Measurements from ENCODE around the gene BMPR1B.

Gene BMPR1B

DNA sequence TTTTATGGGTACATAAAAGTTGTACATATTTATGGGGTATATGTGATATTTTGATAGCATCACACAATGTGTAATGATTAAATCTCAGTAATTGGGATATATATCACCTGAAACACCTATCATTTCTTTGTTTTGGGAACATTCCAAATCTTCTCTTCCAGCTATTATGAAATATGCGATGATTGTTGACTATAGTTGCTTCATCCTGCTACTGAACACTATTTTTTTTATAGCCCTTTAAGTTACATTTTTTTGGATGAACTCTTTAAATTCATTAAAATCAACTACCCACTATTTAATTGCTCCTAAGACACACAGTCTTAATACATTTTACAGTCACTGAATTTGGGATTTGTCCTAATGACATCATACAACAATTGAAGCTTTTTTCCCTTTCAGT lies 212.9 kb downstream of the BMPR1B start:
- no peak for DNase-seq (ENCODE audit: low read depth in 1 of 2, low spot score in 1 of 2)
- no peaks in the 10 kb centered on the region for H3K27me3 ChIP-seq (ENCODE audit: insufficient read depth, poor library complexity, severe bottlenecking)
- TF ChIP-seq POLR2AphosphoS5 (IDR thresholded peaks at IDR 0.05; ENCODE audit: low read depth) (no peak), GABPA (IDR thresholded peaks at IDR 0.05; ENCODE audit: low read depth) (no peak), SPI1 (IDR thresholded peaks at IDR 0.05; ENCODE audit: borderline replicate concordance, low read depth) (no peak)
- TF ChIP-seq, protein P1, sequence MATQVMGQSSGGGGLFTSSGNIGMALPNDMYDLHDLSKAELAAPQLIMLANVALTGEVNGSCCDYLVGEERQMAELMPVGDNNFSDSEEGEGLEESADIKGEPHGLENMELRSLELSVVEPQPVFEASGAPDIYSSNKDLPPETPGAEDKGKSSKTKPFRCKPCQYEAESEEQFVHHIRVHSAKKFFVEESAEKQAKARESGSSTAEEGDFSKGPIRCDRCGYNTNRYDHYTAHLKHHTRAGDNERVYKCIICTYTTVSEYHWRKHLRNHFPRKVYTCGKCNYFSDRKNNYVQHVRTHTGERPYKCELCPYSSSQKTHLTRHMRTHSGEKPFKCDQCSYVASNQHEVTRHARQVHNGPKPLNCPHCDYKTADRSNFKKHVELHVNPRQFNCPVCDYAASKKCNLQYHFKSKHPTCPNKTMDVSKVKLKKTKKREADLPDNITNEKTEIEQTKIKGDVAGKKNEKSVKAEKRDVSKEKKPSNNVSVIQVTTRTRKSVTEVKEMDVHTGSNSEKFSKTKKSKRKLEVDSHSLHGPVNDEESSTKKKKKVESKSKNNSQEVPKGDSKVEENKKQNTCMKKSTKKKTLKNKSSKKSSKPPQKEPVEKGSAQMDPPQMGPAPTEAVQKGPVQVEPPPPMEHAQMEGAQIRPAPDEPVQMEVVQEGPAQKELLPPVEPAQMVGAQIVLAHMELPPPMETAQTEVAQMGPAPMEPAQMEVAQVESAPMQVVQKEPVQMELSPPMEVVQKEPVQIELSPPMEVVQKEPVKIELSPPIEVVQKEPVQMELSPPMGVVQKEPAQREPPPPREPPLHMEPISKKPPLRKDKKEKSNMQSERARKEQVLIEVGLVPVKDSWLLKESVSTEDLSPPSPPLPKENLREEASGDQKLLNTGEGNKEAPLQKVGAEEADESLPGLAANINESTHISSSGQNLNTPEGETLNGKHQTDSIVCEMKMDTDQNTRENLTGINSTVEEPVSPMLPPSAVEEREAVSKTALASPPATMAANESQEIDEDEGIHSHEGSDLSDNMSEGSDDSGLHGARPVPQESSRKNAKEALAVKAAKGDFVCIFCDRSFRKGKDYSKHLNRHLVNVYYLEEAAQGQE (IDR thresholded peaks at IDR 0.05; ENCODE audit: insufficient replicate concordance, low read depth), result no peak
- TF ChIP-seq, protein P2, sequence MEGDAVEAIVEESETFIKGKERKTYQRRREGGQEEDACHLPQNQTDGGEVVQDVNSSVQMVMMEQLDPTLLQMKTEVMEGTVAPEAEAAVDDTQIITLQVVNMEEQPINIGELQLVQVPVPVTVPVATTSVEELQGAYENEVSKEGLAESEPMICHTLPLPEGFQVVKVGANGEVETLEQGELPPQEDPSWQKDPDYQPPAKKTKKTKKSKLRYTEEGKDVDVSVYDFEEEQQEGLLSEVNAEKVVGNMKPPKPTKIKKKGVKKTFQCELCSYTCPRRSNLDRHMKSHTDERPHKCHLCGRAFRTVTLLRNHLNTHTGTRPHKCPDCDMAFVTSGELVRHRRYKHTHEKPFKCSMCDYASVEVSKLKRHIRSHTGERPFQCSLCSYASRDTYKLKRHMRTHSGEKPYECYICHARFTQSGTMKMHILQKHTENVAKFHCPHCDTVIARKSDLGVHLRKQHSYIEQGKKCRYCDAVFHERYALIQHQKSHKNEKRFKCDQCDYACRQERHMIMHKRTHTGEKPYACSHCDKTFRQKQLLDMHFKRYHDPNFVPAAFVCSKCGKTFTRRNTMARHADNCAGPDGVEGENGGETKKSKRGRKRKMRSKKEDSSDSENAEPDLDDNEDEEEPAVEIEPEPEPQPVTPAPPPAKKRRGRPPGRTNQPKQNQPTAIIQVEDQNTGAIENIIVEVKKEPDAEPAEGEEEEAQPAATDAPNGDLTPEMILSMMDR (IDR thresholded peaks at IDR 0.05; ENCODE audit: insufficient read depth, low read length), result no peak
- no peak overlapping the region for H3K27ac ChIP-seq (replicated peaks)
- no peak overlapping the region for H3K4me3 ChIP-seq (replicated peaks; ENCODE audit: insufficient read depth, low read length)

DNA sequence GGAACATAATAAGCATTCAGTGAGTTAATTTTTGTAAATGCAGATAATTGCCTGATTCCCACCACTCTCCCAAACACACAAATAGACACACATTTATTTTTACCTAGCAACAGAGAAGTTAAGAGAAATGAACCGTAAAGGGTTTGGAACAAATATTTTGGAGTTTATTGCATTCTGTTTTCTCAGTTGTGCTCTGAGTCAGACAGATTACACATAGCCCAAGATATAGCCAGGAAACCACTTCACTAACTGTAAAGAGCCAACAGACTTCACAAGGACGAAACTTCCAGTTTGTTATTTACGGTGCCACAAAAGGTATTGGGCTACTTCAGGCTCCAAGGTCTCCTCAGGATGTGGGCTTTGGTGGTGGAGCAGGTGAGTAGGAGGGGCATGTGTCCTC lies 217.0 kb downstream of the BMPR1B start:
- no peaks in the 10 kb centered on the region for H3K27me3 ChIP-seq (ENCODE audit: insufficient read depth, poor library complexity, severe bottlenecking)
- TF ChIP-seq, protein P2 (IDR thresholded peaks at IDR 0.05; ENCODE audit: insufficient read depth, low read length), result no peak
- no peak for TF ChIP-seq POLR2AphosphoS5 (IDR thresholded peaks at IDR 0.05; ENCODE audit: low read depth)
- no peak for TF ChIP-seq GABPA (IDR thresholded peaks at IDR 0.05; ENCODE audit: low read depth)
- TF ChIP-seq, protein P1 (IDR thresholded peaks at IDR 0.05; ENCODE audit: insufficient replicate concordance, low read depth), result no peak
- TF ChIP-seq SPI1 (IDR thresholded peaks at IDR 0.05; ENCODE audit: borderline replicate concordance, low read depth), result no peak
- no peak for DNase-seq (ENCODE audit: low read depth in 1 of 2, low spot score in 1 of 2)
- no peak overlapping the region for H3K4me3 ChIP-seq (replicated peaks; ENCODE audit: insufficient read depth, low read length)
- H3K27ac ChIP-seq (replicated peaks), result no peak overlapping the region

DNA sequence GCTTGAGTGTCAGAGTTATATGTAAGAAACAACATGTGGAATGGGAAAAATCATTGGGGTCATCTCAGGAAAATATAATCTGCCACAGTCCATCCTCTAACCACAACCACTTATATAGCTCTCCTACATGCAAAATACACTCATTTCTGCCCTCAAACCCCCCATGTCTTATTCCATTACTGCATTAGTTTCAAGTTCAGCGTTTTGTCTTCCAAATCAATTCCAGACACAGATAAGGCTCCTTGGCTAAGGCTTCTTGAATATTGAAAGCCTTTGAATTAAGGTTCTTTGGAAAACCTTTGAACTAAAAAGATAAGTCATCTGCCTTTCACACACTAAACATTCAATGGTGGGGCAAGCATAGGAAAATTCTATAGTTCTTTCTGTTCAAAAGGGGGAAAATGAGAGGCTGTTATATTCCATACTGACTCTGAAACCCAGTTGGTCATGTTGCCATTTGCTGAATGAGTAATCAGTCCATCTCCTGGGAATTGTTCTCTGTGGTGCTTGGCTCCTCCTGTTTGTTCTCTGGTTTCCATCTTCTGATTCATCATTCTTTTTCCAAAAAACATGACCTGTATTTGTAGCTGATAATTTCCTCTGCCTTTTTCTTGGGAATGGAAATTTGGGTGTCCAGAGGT lies 218.7 kb downstream of the BMPR1B start:
- Histone ChIP-seq H3K4me3 (replicated peaks; ENCODE audit: insufficient read depth, low read length) (no peak overlapping the region), H3K27ac (replicated peaks) (no peak overlapping the region), H3K27me3 (ENCODE audit: insufficient read depth, poor library complexity, severe bottlenecking) (no peaks in the 10 kb centered on the region)
- no peak for TF ChIP-seq SPI1 (IDR thresholded peaks at IDR 0.05; ENCODE audit: borderline replicate concordance, low read depth)
- TF ChIP-seq, protein P1 (IDR thresholded peaks at IDR 0.05; ENCODE audit: insufficient replicate concordance, low read depth), result no peak
- no peak for TF ChIP-seq POLR2AphosphoS5 (IDR thresholded peaks at IDR 0.05; ENCODE audit: low read depth)
- no peak for TF ChIP-seq GABPA (IDR thresholded peaks at IDR 0.05; ENCODE audit: low read depth)
- TF ChIP-seq, protein P2 (IDR thresholded peaks at IDR 0.05; ENCODE audit: insufficient read depth, low read length), result no peak
- no peak for DNase-seq (ENCODE audit: low read depth in 1 of 2, low spot score in 1 of 2)

All from HL-60 (cell line).